HG02588 (cell line): Measurements from ENCODE around the gene HIRIP3.
"Not testable (repeated sequence)": the region's sequence is repeated elsewhere in the genome, so short reads cannot be mapped to it uniquely, and the experiment has no call there.

Source experiments
- ATAC-seq: cut with Tn5 transposase; IDR thresholded peaks from one replicate; pipeline ENCODE4 v1.9.1; 2021; ENCODE audit warnings: mild to moderate bottlenecking, moderate library complexity; ENCODE audit not compliant: unreplicated experiment

Gene HIRIP3

DNA sequence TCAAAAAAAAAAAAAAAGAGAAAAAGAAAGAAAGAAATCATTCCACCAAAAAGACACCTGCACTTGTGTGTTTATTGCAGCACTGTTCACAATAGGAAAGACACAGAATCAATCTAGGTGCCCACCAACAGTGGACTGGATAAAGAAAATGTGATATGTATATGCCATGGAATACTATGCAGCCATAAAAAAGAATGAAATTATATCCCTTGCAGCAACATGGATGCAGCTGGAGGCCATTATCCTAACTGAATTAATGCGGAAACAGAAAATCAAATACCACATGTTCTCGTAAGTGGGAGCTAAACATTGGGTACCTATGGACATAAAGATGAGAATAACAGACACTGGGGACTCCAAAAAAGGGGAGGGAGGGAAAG, 21.9 kb upstream of the HIRIP3 start:
- no peak for ATAC-seq

DNA sequence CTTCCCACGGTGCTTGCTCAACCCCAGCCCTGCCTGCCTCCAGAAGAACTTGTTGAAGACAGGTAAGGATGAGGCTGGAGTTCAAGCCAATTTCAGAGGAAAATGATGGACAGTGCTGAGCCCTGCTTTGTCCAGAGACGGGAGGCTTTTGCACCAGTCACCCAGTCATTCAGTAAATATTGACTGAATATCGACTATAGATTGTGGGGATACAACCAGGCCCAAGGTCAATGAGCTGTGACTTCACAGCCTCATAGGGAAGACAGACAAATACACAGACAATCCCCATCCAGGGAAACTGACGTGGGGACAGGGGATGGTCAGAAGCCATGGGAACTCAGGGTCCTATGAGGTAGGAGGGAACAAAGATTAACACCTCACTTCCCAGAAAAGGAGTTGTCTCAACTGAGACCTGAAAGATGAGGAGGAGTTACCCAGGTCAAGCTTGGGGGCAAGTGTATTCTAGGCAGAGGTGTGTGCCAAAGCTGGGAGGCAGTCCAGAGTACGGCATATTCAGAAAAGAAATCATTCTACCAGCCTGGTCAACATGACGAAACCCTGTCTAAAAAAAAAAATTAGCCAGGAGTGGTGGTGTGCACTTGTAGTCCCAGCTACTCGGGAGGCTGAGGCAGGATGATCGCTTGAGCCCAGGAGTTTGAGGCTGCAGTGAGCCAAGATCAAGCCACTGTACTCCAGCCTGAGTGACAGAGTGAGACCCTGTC, 21.3 kb upstream of the HIRIP3 start:
- no peak for ATAC-seq

DNA sequence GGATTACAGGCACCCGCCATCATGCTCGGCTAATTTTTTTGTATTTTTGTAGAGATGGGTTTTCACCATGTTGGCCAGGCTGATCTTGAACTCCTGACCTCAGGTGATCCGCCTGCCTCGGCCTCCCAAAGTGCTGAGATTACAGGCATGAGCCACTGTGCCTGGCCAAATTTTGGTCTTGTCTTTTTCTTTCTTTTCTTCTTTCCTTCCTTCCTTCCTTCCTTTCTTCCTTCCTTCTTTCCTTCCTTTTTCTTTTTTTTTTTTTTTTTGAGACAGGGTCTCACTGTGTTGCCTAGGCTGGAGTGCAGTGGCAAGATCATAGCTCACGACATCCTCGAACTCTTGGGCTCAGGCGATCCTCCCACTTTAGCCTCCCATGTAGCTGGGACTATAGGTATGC, 20.0 kb upstream of the HIRIP3 start:
- ATAC-seq = not testable (repeated sequence)

DNA sequence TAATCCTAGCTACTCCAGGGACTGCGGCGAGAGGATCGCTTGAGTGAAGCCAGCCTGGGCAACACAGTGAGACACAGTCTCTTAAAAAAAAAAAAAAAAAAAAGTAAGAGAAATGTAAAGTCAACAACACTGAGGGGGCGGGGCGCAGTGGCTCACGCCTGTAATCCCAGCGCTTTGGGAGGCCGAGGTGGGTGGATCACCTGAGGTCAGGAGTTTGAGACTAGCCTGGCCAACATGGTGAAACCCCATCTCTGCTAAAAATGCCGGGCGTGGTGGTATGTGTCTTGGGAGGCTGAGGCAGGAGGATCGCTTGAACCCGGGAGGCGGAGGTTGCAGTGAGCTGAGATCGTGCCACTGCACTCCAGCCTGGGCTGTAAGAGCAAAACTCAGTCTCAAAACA, 17.2 kb upstream of the HIRIP3 start:
- ATAC-seq = not testable (repeated sequence)

DNA sequence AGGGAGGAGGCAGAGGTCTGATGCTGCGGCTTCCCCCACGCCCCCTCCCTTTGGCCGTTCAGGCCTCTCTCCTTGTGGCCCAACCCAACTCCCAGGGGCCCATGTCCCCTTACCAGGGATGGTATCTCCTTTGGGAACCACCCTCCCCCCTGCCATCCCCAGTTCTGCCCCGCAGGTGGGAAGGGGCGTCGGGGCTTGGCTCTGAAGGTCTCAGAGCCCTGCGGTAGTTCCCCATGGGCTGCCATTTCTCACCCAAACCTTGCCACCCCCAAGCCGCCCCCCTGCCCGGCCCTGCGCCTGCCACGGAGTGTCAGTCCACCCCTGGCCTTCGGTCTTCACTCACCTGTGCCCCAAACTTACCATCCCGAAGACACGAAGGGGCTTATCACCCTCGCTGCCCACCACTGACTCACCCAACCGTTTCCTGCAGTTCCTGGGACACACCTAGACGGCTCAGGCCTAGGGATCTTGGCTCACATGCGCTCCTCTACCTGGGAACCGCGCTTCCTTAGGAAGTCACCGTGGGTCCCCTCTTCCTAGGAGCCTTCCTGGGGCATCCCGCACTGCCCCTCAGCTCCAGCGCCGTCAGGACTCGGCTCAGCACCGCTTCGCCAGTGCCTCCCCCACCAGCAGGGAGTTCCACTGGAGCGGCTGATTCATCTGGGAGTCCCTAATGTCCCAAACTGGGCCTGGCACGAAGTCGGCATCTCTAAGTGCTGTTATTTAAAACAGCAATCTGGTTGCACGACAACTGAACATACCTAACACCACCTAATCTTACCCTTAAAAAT, 16.5 kb upstream of the HIRIP3 start:
- ATAC-seq = no peak

DNA sequence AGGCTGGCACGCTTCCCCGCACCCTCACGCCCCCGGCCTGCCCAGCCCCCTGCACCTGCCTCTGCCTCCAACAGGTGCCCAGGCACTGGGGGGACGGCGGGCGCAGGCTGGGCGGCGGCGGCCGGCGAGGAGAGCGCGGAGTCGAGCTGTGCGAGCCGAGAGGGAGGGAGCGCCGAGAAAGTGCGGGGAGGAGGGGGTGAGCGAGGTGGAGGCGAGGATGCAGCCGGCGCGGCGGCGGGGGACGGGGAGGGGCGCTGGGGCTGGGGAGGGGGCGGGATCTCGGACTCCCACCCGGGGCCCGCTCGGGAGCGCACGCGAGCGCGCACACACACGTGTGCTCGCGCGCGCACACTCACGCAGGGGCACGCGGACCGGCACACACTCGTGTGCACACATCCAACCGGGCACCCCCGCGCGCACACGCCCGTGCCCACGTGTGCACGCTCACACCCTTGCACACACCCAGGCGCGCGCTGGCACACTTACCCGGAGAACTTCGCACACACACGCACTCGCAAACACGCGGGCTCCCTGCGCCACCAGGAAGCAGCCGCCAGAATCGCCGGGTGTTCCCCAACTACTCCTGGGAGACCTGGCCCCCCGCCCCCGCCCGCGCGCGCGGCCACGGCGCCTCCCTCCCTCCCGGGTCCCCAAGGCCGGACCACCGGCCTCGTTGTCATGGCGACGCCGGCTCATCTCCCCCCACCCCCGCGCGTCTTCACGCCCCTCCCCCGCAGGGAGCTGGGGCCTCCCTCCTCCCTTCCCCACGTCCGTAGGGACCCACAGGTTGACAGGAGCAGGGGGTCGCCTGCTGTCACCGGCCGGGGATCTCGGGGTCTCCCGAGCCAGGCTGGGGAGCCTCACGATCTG, 15.7 kb upstream of the HIRIP3 start, which contains the start of gene DOC2A:
TSS of gene DOC2A (minus strand) at position 184 of the 870 bp plus-strand sequence. CDS start 805 bp downstream, outside the sequence.
- no peak for ATAC-seq

DNA sequence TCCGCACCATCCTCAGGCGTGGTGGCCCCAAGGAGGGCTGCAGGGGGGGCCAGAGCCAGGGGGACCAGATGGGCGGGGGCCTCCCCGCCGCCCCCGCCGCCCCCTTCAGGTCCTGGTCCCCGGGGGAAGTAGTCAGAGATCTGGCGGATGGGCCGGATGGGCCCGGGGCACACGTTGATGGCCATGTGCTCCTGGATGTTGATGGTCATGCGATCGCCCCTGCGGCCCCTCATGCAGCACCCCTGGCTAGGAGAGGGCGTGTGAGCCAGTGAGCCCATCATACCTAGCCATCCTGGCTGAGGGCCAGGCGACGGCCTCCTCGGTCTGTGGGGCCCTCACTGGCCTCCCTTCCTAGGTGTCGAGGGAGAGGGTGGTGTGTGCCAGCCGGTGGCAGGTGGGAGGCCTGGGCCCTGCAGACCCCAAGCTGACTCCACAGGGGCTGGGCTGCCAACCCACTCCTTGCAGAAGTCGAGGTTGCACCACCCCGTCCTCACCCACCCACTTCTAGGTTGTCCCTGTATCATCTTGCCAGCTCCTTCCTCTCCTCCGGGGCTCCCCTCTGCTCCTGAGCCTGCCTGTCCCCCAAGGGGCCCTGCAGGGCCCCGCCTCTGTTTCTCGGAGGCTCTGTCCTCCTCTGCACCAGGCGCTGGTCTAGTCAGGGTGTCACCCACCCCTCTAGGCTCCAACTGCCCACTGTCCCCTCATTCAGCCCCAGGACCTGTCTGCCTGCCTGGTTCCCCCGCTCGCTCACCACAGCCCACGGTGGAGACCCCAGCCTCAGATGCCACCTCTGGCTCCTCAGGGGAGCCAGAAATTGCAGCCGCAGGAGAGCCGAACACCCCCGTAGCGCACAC, 14.8 kb upstream of the HIRIP3 start:
- no peak for ATAC-seq

DNA sequence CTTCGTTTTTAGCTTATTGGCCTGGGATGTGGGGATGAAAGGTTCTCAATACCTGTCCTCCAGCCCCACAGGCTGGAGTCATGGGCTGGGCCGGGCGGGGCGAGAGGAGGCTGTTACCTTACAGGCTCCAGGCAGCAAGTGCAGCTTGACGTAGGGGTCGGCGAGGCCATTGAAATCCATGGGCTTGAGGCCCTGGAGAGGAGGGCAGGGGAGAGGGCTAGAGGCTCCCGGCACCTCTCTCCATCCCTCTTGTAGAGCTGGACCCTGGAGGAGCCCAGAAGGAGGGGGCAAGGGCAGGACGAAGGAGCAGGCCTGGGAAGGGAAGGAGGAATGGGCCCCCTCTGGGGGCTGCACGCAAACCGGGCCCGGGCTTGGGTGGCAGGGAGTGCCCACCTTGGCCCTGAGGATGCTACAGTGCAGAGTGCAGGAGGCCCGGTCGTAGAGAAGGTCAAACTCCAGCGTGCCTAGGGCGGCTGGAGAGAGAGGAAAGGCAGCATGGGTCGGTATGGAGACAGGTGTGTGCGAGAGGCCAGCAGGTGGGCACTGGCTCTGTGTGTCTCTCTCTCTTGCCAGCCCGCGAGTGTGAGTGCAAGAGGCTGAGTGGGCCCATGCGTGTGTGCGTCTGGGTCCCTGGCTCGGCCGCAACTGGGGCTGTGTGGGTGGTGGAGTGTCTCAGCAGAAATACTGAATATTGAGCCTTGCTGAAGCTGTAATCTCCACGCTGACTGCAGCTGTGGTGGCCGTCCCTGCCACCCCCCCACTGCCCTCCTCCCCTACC, 13.9 kb upstream of the HIRIP3 start:
- no peak for ATAC-seq

DNA sequence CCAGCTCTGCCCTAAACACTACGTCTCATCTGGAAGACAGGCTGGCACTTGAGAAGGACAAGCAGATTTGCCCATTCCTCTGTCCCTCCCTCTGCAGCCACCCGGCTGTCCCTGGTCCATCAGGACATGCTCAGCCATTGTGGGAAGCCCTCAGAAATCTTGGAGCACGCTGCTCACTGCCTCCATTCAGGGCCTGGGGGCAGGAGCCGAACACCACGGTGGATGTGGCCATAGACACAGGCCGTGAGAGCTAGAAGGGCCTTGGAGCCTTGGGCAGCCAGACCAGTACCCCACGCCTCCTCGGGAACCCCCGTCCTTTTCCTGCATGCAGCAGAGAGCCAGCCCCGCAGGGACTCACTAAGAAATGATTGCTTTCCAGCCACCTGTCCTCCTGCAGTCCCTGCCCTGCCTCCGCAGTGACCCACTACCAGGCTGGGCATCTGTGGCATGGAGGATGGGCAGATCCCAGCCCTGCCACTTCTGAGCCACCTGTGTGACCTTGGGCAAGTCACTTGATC, 12.0 kb upstream of the HIRIP3 start:
- ATAC-seq = no peak

DNA sequence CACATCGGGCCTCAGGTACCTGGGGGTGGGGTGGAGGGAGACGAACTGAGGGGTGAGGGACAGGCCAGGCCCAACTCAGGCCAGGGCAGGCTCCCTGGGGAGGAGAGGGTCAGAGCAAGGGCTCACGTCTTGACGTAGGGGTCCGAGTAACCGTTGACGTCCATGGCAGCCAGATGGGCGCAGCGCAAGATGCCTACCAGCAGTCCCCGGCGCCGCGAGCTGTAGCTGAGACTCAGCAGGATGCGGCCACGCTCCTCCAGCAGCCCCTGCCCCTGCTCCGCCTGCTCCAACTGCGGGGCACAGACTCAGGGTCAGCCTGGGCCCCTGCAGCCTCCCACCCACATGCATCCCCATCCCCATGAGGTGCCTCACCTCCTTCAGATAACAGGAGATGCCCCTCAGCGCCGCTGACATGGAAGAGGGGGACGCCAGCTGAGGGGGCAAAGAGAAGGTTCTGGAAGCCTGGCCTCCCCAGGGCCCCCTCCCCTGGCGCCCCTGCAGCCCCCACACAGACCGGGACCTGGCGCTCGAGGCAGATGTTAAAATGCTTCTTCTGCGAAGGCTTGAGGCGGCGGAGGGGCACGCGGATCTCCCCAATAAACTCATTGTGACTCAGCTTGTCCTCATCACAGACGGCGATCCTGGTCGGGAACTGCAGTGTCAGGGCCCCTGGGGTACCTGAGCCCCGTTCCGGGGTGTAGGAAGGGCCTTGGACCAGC, 11.4 kb upstream of the HIRIP3 start:
- no peak for ATAC-seq

DNA sequence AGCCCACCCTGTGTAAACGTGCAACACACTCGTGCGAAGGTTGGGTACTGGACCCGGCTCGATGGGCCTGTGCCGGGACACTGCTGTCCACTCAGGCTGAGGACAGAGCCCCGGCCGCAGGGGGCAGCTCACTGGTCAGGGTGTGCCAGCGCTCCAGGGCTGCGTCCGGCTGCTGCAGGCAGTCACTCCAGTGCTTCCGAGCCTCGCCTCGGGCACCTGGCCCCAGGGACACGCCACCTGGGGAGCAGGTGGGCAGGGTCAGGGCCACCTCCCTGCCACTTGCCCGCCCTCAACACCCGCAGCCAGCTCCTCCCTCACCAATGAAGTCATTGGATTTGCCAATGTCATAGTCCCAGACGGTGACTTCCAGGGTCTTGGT, 10.7 kb upstream of the HIRIP3 start:
- no peak for ATAC-seq

DNA sequence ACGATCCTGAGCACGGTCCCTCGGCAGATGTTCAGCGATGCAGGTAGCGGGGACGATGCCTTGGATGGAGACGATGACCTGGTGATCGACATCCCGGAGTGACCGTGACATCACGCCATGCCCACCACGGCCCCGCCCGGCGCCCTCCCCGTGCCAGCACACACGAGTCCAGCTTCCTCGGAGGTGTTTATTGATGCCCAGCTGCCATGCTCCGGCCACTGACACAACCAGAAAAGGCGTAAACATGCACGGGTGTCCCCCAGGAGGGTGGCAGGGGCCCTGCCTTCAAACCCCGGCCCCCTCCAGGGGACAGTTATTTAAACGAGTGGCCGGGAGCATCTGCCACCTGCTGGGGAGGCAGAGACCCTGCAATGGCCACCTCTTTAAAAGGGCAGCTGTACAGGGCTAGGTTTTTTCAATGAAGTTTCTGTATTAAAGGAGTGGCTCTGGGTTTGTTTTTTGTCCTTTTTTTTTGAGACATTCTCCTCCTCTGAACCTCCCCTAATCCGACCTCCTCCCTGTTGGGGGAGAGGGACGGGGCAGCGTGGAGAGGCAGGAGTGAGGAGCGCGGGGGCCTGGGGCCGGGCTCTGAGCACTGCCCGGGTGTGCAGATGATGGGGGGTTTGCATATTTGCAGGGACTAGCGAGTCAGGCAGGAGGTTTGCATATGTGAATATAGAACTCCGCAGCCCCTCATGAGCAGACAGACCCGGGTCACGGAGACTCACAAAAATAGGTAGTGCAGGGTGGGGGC, 10.1 kb upstream of the HIRIP3 start:
- no peak for ATAC-seq

DNA sequence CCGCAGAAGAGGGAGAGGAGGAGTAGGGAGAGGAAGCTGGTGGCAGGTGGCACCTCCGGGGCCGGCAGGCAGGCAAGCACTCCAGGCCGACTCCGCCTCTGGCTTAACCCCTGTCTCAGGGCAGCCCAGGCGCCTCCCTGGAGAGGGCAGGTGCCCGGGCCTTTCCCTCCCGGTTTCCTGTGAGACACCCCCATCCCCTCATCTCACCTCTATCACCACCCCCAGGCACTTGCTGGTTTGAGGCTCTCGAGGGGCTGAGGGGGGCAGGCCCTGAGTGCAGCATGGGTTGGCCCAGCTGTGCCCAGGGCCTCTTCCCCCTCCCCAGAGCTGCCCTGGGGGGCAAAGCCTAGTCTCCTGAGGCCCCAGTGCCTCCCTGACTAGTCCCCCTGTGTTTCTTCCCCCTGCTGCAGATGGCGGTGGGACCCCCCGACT, 9.4 kb upstream of the HIRIP3 start:
- no peak for ATAC-seq

DNA sequence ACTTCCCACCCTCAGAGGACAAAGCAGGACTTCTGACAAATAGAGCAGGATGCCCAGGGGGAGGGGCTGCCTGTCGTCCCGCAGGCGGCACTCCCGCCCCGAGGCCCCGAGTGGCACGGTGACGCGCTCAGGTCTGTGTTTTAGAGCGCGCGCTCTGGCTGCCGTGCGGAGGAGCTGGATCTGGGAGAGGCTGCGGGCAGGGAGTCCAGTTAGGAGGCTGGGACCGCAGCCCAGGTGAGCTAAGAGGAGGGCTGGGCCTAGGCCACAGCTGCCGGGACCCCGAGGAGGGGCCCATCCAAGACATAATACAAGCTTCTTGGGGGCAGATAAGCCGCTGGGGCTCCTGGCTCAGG, 9.0 kb upstream of the HIRIP3 start:
- ATAC-seq = no peak

DNA sequence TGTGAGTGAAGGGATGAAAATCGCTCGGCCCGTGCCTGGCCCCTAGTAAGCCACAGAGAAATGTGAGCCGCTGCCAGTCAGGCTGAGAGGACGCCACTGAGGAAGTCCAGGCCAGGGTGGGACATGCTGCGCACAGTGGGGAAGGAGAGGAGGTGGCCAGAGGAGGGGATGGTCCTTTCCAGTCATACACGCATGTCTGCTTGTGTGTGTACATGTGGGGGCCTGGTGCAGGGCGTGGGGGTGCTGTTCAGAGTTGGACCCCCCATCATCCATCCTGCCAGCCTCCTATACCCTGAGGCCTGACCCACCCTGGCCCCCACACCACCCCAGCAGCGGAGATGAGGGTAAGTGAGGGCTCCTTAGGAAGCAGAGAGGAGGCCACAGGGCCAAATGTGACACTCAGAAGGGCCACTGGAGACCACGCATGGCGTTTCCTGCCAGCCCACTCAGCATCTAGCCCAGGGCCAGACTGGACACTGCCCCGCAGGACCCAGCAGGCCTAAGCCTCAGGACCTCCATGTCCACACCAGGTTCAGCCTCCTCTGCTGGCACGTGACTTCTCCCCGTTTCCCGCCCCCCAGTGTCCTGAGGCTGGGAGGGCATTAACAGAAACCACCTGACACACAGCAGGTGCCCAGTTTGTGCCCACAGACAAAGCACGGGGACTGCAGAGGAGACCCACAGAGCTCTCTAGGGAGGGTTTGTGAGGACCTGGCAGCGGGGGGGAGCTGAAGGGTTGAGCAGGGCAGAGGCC, 8.4 kb upstream of the HIRIP3 start:
- no peak for ATAC-seq

DNA sequence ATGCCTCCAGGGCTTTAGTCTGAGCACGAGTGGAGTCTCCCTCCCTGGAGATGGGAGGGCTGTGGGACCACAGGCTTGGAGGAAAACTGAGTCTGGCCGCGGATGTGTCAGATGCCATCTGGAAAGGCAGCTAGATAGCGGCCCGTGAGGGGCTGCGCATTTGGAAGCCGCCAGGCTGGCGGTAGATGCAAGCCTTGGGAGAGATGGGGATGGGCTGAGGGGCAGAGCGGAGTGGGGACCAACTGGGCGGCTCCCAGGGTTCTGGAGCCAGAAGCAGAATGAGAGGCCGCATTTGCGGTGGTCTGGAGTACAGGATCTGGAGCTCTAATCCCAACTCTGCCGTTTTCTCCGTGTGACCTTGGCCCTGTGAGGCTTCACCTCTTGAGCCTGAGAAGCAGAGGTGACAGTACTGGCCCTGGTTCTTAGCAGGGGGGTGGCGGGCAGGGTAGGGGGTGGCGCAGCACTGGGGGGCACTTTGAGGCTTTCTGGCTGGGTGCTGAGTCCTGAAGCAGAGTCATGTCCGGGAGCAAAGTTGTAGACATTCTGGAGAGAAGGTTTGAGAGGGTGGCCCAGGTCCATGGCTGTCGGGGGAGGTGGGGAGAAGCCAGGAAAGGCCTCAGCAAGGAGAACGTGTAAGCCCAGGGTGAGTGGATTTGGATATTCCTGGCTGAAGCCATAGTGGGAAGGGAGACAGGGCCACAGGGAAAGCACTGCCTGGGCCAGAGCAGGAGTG, 7.4 kb upstream of the HIRIP3 start:
- no peak for ATAC-seq
